Calu3 (cell line): ENCODE data around the gene CCNE1. TPM values are rescaled to one million over a fixed set of nuclear protein-coding genes. Genes with fewer than 3 reads are reported as not detected.

Experiments
- BruUV-seq: library from RNA; stranded (reverse); fragments of 400-500 nt; replicated peaks from 2 replicates; lab custom pipeline; 2021; lab: Mats Ljungman, UMichigan
- CTCF ChIA-PET: fragments of 300-600 bp; sonication (Branson Sonifier 250); formaldehyde crosslinking; loops from one replicate; lab custom pipeline; 2022; ENCODE audit warnings: antibody characterized with exemption; lab: Charles Lee
- DNase-seq: peaks from one replicate; pipeline ENCODE4 v3.0.0; 2022
- H3K27ac Mint-ChIP-seq: one replicate; pipeline ENCODE4 v1.8.0; 2022; ENCODE audit warnings: mixed read lengths; ENCODE audit not compliant: unreplicated experiment
- H3K27me3 Mint-ChIP-seq: one replicate; pipeline ENCODE4 v1.8.0; 2022; ENCODE audit warnings: mixed read lengths; ENCODE audit not compliant: unreplicated experiment
- H3K36me3 Mint-ChIP-seq: one replicate; pipeline ENCODE4 v1.8.0; 2022; ENCODE audit warnings: mild to moderate bottlenecking, moderate library complexity, mixed read lengths; ENCODE audit not compliant: insufficient read depth, unreplicated experiment
- H3K4me1 Mint-ChIP-seq: one replicate; pipeline ENCODE4 v1.8.0; 2022; ENCODE audit warnings: mild to moderate bottlenecking, low read depth, mixed read lengths; ENCODE audit not compliant: unreplicated experiment
- H3K4me3 Mint-ChIP-seq: one replicate; pipeline ENCODE4 v1.8.0; 2022; ENCODE audit warnings: mild to moderate bottlenecking, low read depth, moderate library complexity, mixed read lengths; ENCODE audit not compliant: unreplicated experiment
- H3K9me3 Mint-ChIP-seq: one replicate; pipeline ENCODE4 v1.8.0; 2022; ENCODE audit warnings: low read depth, mixed read lengths; ENCODE audit not compliant: unreplicated experiment
- CTCF ChIP-seq: fragments of 200-600 bp; IDR thresholded peaks from one replicate; pipeline ENCODE4 v1.8.0; 2022; ENCODE audit warnings: antibody characterized with exemption; ENCODE audit not compliant: unreplicated experiment
- intact Hi-C: fragments of 100-400 bp; cut with micrococcal nuclease; formaldehyde crosslinking; loops from one replicate; pipeline ENCODE4 v1.10.0; 2022; ENCODE audit not compliant: unreplicated experiment
- total RNA-seq: library from RNA; stranded (reverse); gene quantifications from 2 replicates; pipeline ENCODE4 v1.2.3, GENCODE V29; 2022

CCNE1 gene
- total RNA-seq, 1 experiment from 2014 or later = 15.9 TPM

GRCh38 chr19:29767039-29767735, 44.6 kb upstream of the CCNE1 start:
- no peaks in the 10 kb centered on the region for H3K9me3 Mint-ChIP-seq
- peaks cover 62% of the 10 kb centered on the region for H3K27me3 Mint-ChIP-seq
- H3K27ac Mint-ChIP-seq = no peak overlapping the region
- no peaks in the 10 kb centered on the region for H3K4me1 Mint-ChIP-seq
- H3K4me3 Mint-ChIP-seq = no peak overlapping the region
- CTCF ChIA-PET = no interaction called here
- no TSS peak for BruUV-seq
- no peak for TF ChIP-seq CTCF
- intact Hi-C loops = no loop called here
- DNase-seq = no peak
- H3K36me3 Mint-ChIP-seq = no peaks in the 10 kb centered on the region

DNA sequence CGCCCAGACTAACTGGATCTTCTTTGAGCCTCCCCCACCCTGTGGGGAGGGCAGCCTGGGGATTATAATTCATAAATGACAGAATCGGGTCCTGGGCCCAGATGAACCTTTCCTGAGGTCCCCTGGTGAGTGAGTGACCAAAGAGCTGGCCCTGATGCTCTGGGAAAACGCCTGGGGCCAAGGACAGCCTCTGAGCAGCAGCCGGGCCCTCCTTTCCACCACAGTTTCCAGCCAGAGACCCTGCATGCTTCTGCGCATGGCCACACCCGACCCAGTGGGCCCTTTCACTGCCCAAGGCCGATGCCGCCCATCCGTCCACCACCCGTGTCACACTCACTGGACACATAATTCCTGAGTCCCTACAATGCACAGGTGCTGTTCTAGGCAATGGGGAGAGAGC, 43.6 kb upstream of the CCNE1 start:
- CTCF ChIA-PET = no interaction called here
- no peak for DNase-seq
- Mint-ChIP-seq H3K4me3 (no peak overlapping the region), H3K4me1 (no peaks in the 10 kb centered on the region), H3K9me3 (no peaks in the 10 kb centered on the region), H3K36me3 (no peaks in the 10 kb centered on the region), H3K27me3 (peaks cover 58% of the 10 kb centered on the region), H3K27ac (no peak overlapping the region)
- intact Hi-C loops = no loop called here
- TF ChIP-seq CTCF = no peak
- BruUV-seq = no TSS peak

DNA sequence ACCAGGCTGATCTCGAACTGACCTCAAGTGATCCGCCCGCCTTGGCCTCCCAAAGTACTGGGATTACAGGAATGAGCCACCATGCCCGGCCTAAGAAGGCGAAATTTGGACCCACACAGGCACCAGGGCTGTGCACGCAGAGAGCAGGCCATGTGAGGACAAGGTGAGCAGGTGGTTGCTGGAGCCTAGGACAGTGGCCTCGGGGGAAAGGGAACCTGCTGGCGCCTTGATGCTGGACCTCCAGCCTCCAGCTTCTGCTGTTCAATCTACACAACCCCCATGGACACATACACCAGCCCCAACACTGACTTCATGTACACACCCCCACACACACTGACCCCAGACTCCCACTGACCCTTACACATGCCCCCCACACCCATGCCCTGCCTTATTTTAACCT, 41.8 kb upstream of the CCNE1 start:
- no peak for TF ChIP-seq CTCF
- Mint-ChIP-seq H3K27ac (no peak overlapping the region), H3K4me1 (no peaks in the 10 kb centered on the region), H3K36me3 (no peaks in the 10 kb centered on the region), H3K4me3 (no peak overlapping the region), H3K27me3 (peaks cover 40% of the 10 kb centered on the region), H3K9me3 (no peaks in the 10 kb centered on the region)
- CTCF ChIA-PET = no interaction called here
- intact Hi-C loops = no loop called here
- no peak for DNase-seq
- no TSS peak for BruUV-seq

DNA sequence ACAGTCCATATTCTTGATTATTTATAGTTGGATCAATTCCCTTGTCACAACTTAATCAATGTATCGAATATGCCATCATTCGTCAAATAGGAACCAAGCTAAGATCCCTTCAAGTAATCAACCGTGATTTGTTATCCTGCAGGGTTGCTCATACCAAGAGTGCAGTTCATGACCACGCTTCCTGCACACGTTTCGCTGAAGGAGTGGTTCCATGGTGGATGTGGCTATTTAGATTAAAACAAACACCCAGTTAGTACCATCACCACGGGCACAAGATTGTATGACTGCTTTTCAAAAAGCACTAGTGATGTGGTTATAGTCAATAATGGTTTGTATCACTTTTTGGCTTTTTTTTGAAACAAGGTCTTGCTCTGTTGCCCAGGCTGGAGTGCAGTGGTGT, 41.1 kb upstream of the CCNE1 start:
- no peak for TF ChIP-seq CTCF
- CTCF ChIA-PET = interaction anchor here (0.5 to 1.7 kb wide), 2 partner anchors 11 to 59 kb away, joined by 3 to 8 read pairs; no protein-coding TSS in a partner anchor
- Mint-ChIP-seq H3K4me3 (no peak overlapping the region), H3K9me3 (no peaks in the 10 kb centered on the region), H3K4me1 (no peaks in the 10 kb centered on the region), H3K36me3 (no peaks in the 10 kb centered on the region), H3K27me3 (peaks cover 33% of the 10 kb centered on the region), H3K27ac (no peak overlapping the region)
- DNase-seq = no peak
- BruUV-seq = no TSS peak
- intact Hi-C loops = loop anchor here (1.0 kb wide), 2 partner anchors 75 to 103 kb away; no protein-coding TSS in a partner anchor
